ENCODE data around the gene GSC2. TPM values are rescaled to one million over a fixed set of nuclear protein-coding genes. Genes with fewer than 3 reads are reported as not detected.

The GSC2 gene
- total and polyA plus RNA-seq, 5 donors from 2014 or later = not detected

- peaks cover 12% of the 10 kb centered on the region for H3K27me3 ChIP-seq (ENCODE audit: control insufficient read depth, insufficient read depth, low read length)
- H3K9me3 ChIP-seq (ENCODE audit: control insufficient read depth in 2 of 2, low read length in 2 of 2) = no peaks in the 10 kb centered on the region
- H3K36me3 Mint-ChIP-seq = no peaks in the 10 kb centered on the region
- peaks cover 0 to 2% (median 0%) of the 10 kb centered on the region in 7 donors for H3K9me3 Mint-ChIP-seq
- DNase-seq (no peak), ATAC-seq (ENCODE audit: low read depth in 2 of 2) (no peak)
- peak overlapping the region; percentile 75 for H3K4me3 ChIP-seq (ENCODE audit: low read depth, low read length)
- H3K36me3 ChIP-seq (ENCODE audit: control insufficient read depth, insufficient read depth, low read length) = no peaks in the 10 kb centered on the region
- H3K4me3 Mint-ChIP-seq = peak overlapping the region; percentile 88 to 94 (median 94)
- H3K27ac ChIP-seq (ENCODE audit: insufficient read depth, low read length, poor library complexity, severe bottlenecking) = peak overlapping the region; percentile 80
- peak overlapping the region; percentile 76 to 96 (median 93) for H3K27ac Mint-ChIP-seq
- H3K4me1 Mint-ChIP-seq = peaks cover 0 to 49% (median 19%) of the 10 kb centered on the region in 4 donors
- H3K27me3 Mint-ChIP-seq = peaks cover 24% of the 10 kb centered on the region
- H3K4me1 ChIP-seq (ENCODE audit: control insufficient read depth, insufficient read depth, low read length, poor library complexity, severe bottlenecking) = peaks cover 40% of the 10 kb centered on the region
Measured at GRCh38 chr22:19172213-19173046, 22.3 kb upstream of the GSC2 start.

GRCh38 chr22:19169947-19170318 lies 19.8 kb upstream of the GSC2 start:
- ATAC-seq (ENCODE audit: low read depth in 2 of 2) (no peak), DNase-seq (no peak)
- no peaks in the 10 kb centered on the region for H3K9me3 ChIP-seq (ENCODE audit: control insufficient read depth in 2 of 2, low read length in 2 of 2)
- Mint-ChIP-seq H3K36me3 (no peaks in the 10 kb centered on the region), H3K27me3 (peaks cover 36% of the 10 kb centered on the region), H3K27ac (no peak overlapping the region), H3K9me3 (peaks cover 0 to 2% (median 0%) of the 10 kb centered on the region in 7 donors), H3K4me3 (peak overlapping the region; percentile 88 to 94 (median 94)), H3K4me1 (peaks cover 0 to 41% (median 19%) of the 10 kb centered on the region in 4 donors)
- peaks cover 37% of the 10 kb centered on the region for H3K4me1 ChIP-seq (ENCODE audit: control insufficient read depth, insufficient read depth, low read length, poor library complexity, severe bottlenecking)
- H3K36me3 ChIP-seq (ENCODE audit: control insufficient read depth, insufficient read depth, low read length) = no peaks in the 10 kb centered on the region
- peaks cover 16% of the 10 kb centered on the region for H3K27me3 ChIP-seq (ENCODE audit: control insufficient read depth, insufficient read depth, low read length)
- H3K27ac ChIP-seq (ENCODE audit: insufficient read depth, low read length, poor library complexity, severe bottlenecking) = no peak overlapping the region
- H3K4me3 ChIP-seq (ENCODE audit: low read depth, low read length) = no peak overlapping the region

GRCh38 chr22:19169002-19169946 lies 19.2 kb upstream of the GSC2 start:
- H3K27me3 Mint-ChIP-seq = peaks cover 42% of the 10 kb centered on the region
- H3K4me1 Mint-ChIP-seq = peaks cover 0 to 39% (median 19%) of the 10 kb centered on the region in 4 donors
- Histone ChIP-seq H3K4me3 (ENCODE audit: low read depth, low read length) (no peak overlapping the region), H3K4me1 (ENCODE audit: control insufficient read depth, insufficient read depth, low read length, poor library complexity, severe bottlenecking) (peaks cover 37% of the 10 kb centered on the region), H3K27ac (ENCODE audit: insufficient read depth, low read length, poor library complexity, severe bottlenecking) (no peak overlapping the region), H3K36me3 (ENCODE audit: control insufficient read depth, insufficient read depth, low read length) (no peaks in the 10 kb centered on the region), H3K27me3 (ENCODE audit: control insufficient read depth, insufficient read depth, low read length) (peaks cover 16% of the 10 kb centered on the region), H3K9me3 (ENCODE audit: control insufficient read depth in 2 of 2, low read length in 2 of 2) (no peaks in the 10 kb centered on the region)
- no peaks in the 10 kb centered on the region for H3K36me3 Mint-ChIP-seq
- H3K4me3 Mint-ChIP-seq = peak overlapping the region; percentile 34 to 91 (median 70)
- DNase-seq = no peak
- no peak for ATAC-seq (ENCODE audit: low read depth in 2 of 2)
- H3K9me3 Mint-ChIP-seq = peaks cover 0 to 2% (median 0%) of the 10 kb centered on the region in 7 donors
- peak overlapping the region in 1 of 3 donors; percentile 69 for H3K27ac Mint-ChIP-seq

- Histone ChIP-seq H3K9me3 (ENCODE audit: control insufficient read depth in 2 of 2, low read length in 2 of 2) (no peaks in the 10 kb centered on the region), H3K4me1 (ENCODE audit: control insufficient read depth, insufficient read depth, low read length, poor library complexity, severe bottlenecking) (peaks cover 33% of the 10 kb centered on the region), H3K36me3 (ENCODE audit: control insufficient read depth, insufficient read depth, low read length) (no peaks in the 10 kb centered on the region), H3K4me3 (ENCODE audit: low read depth, low read length) (no peak overlapping the region), H3K27ac (ENCODE audit: insufficient read depth, low read length, poor library complexity, severe bottlenecking) (no peak overlapping the region), H3K27me3 (ENCODE audit: control insufficient read depth, insufficient read depth, low read length) (peaks cover 16% of the 10 kb centered on the region)
- H3K27me3 Mint-ChIP-seq = peaks cover 42% of the 10 kb centered on the region
- peaks cover 0 to 34% (median 17%) of the 10 kb centered on the region in 4 donors for H3K4me1 Mint-ChIP-seq
- ATAC-seq (ENCODE audit: low read depth in 2 of 2) (no peak), DNase-seq (no peak)
- H3K36me3 Mint-ChIP-seq = no peaks in the 10 kb centered on the region
- H3K27ac Mint-ChIP-seq = peak overlapping the region in 1 of 3 donors; percentile 14
- H3K4me3 Mint-ChIP-seq = peak overlapping the region; percentile 27 to 72 (median 50)
- H3K9me3 Mint-ChIP-seq = peaks cover 0 to 2% (median 0%) of the 10 kb centered on the region in 7 donors
Measured at GRCh38 chr22:19168088-19168890, 18.2 kb upstream of the GSC2 start.

GRCh38 chr22:19167106-19167869 lies 17.2 kb upstream of the GSC2 start:
- ATAC-seq (ENCODE audit: low read depth in 2 of 2) = no peak
- H3K36me3 Mint-ChIP-seq = no peaks in the 10 kb centered on the region
- peak overlapping the region in 2 of 4 donors; percentile 33 to 34 for H3K4me3 Mint-ChIP-seq
- Histone ChIP-seq H3K9me3 (ENCODE audit: control insufficient read depth in 2 of 2, low read length in 2 of 2) (no peaks in the 10 kb centered on the region), H3K36me3 (ENCODE audit: control insufficient read depth, insufficient read depth, low read length) (no peaks in the 10 kb centered on the region), H3K27me3 (ENCODE audit: control insufficient read depth, insufficient read depth, low read length) (peaks cover 16% of the 10 kb centered on the region), H3K4me1 (ENCODE audit: control insufficient read depth, insufficient read depth, low read length, poor library complexity, severe bottlenecking) (peaks cover 26% of the 10 kb centered on the region), H3K4me3 (ENCODE audit: low read depth, low read length) (no peak overlapping the region), H3K27ac (ENCODE audit: insufficient read depth, low read length, poor library complexity, severe bottlenecking) (no peak overlapping the region)
- DNase-seq = no peak
- peaks cover 0 to 24% (median 9%) of the 10 kb centered on the region in 4 donors for H3K4me1 Mint-ChIP-seq
- H3K9me3 Mint-ChIP-seq = peaks cover 0 to 2% (median 0%) of the 10 kb centered on the region in 7 donors
- H3K27me3 Mint-ChIP-seq = peaks cover 42% of the 10 kb centered on the region
- H3K27ac Mint-ChIP-seq = no peak overlapping the region

GRCh38 chr22:19166421-19166820 lies 16.3 kb upstream of the GSC2 start:
- Mint-ChIP-seq H3K27me3 (peaks cover 51% of the 10 kb centered on the region), H3K9me3 (peaks cover 0 to 2% (median 0%) of the 10 kb centered on the region in 7 donors), H3K4me3 (no peak overlapping the region), H3K27ac (no peak overlapping the region), H3K4me1 (peaks cover 0 to 18% (median 7%) of the 10 kb centered on the region in 4 donors), H3K36me3 (no peaks in the 10 kb centered on the region)
- Histone ChIP-seq H3K9me3 (ENCODE audit: control insufficient read depth in 2 of 2, low read length in 2 of 2) (no peaks in the 10 kb centered on the region), H3K36me3 (ENCODE audit: control insufficient read depth, insufficient read depth, low read length) (no peaks in the 10 kb centered on the region), H3K4me3 (ENCODE audit: low read depth, low read length) (no peak overlapping the region), H3K4me1 (ENCODE audit: control insufficient read depth, insufficient read depth, low read length, poor library complexity, severe bottlenecking) (peaks cover 20% of the 10 kb centered on the region), H3K27me3 (ENCODE audit: control insufficient read depth, insufficient read depth, low read length) (peaks cover 16% of the 10 kb centered on the region), H3K27ac (ENCODE audit: insufficient read depth, low read length, poor library complexity, severe bottlenecking) (no peak overlapping the region)
- no peak for ATAC-seq (ENCODE audit: low read depth in 2 of 2)
- no peak for DNase-seq
